Stimulated activated CD8-positive, alpha-beta memory T cell treated with anti-CD3 and anti-CD28 coated beads, Interleukin-7, amount 100 ng/mL, for 1 hour (primary cell): ENCODE data around the gene COL23A1.

Source experiments
- DNase-seq, 2 donors: peaks; one replicate each; pipeline ENCODE4 v3.0.0-alpha.2; 2020; ENCODE audit warnings: low read depth in 2 of 2

The COL23A1 gene

DNA sequence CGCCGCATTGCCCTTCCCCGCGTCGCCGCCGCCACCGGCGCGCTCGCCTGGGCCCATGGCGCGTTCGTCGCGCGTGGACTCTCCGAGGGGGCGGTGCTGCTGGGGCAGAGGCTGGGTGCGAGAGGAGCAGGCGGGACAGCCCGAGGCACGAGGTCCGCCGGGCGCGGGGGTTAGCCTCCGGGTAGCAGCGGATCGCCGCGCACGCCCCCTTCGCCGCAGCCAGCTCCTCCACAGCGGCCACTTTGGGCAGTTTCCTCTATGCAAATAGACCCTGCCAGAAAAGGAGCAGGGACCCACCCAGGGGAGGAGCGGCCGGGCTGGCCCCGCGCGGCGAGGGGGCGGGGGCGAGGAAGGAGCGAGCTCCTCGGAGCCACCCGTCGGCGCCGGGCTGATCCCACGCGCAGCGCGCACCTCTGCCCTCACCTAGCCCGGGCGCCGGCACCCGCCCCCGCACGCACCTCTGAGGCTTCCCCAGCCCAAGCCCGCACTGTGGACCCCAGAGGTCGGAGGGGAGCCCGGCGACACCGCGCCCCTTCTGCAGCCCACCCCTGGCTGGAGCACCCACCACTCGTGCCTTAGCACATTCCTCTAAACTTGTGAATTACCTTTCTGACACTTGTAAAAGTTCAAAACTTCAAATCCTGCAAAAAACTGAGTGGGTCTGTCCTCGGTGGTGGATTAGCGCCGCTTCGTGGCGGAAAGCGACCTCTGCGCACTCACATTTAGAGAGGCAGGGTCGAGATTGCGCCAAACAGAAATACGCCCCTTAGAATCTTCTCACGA is at the start of gene COL23A1:
COL23A1 (minus strand) TSS at position 253 of the 783 bp plus-strand sequence.
- peak in 1 of 2 donors; percentile 5 for DNase-seq

DNA sequence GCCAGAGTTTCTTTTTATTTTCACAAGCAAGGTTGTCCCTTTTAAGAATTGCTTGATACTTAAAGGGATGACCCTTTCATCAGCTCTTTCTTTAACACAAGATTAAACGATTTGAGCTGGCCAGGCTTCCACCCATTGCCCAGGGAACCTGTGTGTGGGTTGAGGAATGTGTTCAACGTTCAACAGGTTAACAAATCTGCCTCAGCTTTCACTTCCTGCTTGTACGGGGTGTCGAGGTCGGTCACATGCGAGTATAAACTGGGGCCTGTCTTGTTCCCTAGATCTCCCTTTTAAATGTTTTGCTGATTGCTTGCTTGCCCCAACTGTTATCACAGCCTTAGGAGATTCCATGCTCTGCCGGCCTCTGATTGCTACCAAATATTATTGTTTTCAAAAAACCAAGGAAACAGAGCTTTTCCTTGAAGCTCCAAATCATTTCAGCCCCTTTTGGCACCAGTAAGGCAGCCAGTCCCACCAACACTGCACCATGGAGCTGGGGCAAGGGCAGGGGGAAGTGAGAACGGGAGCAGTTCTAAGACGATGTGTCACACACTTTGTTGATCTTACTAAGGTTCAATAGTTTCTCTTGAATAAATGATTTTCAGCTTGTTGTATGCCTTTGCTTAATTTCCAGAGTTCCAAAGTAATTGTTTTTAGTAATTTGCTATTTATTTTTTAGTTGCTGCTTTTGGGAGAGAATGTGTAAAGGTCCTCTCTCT is 47.3 kb upstream of the COL23A1 start:
- no peak for DNase-seq

DNA sequence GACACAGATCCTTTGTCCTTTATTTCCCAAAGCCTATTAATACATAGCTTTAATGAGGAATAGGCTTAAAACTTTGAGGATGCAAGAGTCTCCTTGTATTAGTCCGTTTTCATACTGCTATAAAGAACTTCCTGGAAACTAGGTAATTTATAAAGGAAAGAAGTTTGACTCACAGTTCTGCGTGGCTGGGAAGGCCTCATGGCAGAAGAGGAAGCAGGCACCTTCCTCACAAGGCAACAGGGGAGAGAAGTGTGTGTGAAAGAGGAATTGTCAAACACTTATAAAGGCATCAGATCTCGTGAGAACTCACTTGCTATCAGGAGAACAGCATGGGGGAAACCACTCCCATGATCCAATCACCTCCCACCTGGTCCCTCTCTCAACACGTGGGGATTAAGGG is 42.1 kb upstream of the COL23A1 start:
- DNase-seq, result no peak

DNA sequence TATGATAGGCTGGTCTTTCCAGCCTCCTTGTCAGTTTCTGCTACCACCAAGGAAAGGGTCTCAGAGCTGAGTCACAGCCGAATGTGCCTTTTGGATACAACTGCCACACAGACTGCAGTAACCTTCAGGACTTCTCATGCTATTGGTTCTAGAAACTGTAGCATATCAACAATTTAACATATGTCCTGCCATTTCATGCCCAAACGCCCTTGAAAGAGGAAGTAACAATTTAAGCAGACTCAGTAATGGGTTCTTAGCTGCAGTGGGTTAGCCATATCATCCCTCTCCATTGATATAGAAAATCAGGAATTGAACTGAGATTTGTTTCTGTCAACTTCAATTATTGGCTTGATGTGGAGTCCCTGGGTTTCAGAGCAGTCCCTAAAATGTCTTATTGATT is 40.8 kb upstream of the COL23A1 start:
- DNase-seq, result no peak

DNA sequence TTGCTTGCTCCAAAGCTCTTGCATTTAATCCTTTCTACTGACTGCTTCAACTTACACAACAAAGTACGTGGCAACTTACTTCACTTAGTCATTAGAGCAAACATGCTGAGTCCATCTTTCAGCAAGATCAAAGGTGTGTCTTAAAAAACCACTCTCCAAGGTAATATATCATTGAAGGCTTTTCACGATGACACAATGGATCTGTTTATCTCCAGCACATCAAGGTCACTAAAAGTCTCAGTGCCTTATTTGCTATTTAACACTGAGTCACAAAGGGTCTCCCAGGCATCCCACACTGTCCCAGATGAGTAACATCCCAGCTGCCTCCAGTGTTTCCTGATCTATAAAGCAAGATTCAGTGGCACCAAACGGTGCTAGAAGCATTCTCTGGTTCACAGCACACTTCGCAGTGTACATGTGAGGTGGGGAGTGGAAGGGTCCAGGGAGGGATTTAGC is 40.3 kb upstream of the COL23A1 start:
- DNase-seq, result no peak

DNA sequence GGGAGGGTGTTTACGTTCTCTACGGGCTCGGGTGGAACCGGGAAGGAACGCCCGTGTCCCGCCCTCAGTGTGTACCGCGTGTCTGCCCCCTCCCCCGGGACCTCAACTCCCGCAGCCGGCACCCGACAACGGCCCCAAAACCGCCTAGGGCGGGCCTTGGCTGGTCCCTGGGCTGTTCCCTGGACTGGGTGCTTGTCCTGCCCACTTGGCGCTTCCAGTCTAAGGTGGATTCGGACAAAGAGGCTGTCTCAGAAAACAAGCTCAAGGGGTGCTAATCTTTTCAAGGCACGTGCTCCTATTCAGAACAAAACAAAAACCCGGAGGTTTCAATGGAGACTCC is 37.0 kb upstream of the COL23A1 start:
- no peak for DNase-seq

DNA sequence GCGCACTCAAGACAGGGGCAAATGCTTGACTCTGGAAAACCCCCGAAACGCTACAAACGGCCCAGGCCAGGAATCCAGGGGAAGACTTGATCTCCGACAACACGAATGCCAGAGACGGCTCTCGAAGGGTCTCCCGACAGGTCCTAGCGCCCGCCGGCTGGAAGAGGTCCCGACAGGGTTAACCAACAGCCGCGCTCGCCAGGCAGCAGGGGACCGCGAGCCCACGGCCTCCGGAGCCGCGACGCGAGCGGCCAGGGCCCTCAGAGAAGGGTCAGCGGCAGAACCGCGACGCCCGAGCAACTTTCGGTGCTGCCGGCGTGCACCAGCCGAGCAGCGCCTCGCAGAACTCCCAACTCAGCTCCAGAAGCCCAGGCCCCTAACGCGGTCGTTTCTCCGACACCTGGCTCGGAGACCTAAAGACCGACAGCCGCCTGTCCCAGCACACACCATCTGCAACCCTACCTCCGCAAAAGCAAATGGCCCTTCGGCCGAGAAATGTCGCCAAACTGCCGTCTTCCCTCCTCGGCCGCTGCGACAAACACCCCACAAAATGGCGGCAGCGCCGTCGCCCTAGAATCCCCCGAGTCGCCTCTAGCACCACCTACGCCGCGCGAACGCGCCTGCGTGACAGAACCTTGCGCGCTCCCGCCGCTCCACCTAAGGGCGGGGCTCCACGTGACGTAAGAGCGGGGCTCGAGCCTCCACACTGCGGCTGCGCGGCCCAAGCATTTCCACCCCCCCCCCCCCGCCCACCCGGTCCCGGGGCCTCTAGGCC is 36.5 kb upstream of the COL23A1 start, which contains the start of gene CLK4:
CLK4 (minus strand) TSS at position 567 of the 775 bp plus-strand sequence. CDS start 3,634 bp downstream, outside the sequence.
- peak; percentile 94 for DNase-seq

DNA sequence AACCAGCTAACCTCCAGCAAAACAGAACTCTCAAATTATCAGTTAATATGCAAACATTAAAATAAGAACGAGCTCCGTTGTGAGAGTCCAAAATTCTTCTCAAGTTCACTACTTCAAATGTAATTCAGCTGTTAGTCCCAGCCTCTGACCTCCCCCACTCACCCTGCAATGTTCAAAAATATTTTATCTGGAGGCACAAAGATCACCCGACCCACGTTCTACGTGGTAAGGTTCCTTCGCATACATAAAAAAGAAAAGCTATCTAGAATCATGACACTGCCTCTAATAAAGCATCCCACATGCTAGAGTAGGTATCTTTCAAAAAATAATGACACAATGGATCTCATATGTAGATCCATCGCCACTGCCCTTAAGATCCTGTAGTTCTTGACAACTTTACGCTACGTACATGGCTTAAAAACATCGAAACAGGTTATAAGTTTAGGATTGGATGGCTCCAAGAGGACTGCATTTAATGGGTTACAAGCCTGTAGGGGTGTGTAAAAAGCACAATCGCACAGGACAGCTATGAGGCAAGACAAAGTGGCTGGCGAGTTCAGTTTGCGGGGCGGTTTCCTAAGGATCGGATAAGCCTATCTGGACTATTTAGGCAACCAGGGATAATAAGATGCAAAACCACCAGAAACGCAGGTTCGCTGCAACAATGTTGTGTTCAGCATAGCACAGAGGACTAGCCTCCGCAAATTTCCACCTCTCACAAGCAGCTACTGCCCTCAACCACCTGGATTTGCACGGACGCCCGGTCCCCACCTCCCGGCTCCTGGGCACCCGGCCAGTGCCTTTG is 35.7 kb upstream of the COL23A1 start:
- no peak for DNase-seq

- no peak for DNase-seq
These were observed 34.7 kb upstream of the COL23A1 start for GRCh38 chr5:178624631-178625546.

DNA sequence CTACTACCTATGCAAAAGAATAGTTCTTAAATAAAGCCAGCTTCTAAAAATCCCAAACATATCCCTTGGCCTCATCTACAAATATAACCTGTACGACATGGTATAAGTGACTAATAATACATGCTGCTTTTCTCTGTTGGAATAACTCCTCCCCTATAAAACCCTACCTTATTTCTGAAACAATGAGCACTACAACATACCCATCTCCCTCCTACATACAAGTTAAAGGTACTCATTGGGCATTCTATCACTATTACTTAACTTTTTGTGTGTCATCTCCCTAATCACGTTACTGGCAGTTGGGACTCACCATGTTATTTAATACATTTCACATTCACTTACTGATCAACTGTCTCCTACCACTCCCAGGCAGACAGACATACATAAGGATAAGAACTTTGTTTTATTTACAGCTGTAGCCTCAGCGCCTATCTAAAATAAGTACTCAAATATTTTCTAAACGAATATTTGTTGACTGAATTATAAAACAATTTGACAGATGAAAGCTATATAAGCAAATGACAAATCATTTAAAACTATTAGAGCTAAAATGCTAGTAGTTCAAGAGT is 32.6 kb upstream of the COL23A1 start:
- DNase-seq, result no peak

GRCh38 chr5:178619390-178619789 is 29.2 kb upstream of the COL23A1 start:
- DNase-seq, result no peak

- DNase-seq, result no peak
These were observed 22.1 kb upstream of the COL23A1 start for GRCh38 chr5:178612299-178612698.

DNA sequence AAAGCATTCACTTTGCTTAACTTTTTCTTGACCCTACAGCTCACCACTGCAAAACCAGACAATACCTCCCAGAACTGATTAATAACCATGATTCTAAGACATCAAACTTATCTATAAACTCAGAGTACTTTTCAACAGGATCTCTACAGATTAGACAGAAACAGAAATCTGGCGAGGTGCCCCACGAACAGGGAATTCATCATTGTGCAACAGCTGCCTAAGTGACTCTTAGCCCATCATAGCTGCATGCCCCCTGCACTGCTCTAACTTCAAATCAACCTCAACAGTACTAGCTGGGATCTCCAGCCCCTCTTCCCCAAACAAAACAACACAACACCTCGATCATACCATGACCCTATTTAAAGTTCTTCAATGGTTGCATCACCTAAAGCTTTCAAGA is 16.1 kb upstream of the COL23A1 start:
- DNase-seq, result no peak

DNA sequence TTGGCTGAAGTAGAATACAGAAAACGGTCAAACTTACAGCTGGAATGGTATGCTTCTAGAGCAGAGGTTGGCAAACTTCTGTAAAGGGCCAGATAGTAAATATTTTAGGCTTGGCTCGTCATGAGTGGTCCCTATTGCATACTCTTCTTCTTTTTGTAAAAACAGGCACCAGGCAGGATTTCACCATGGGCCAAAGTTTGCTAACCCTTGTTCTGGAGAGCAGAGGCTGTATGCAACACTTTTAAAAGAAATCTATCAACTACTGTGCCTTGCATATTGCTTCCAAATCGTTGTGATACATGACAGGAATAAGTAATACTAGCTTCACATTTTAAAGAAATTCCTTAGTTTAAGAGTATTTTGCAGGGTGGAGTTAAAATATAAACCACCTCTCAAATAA is 15.6 kb upstream of the COL23A1 start:
- DNase-seq, result no peak

- DNase-seq, result no peak
These were observed 12.6 kb upstream of the COL23A1 start for GRCh38 chr5:178602752-178603151.

GRCh38 chr5:178595750-178596149 is 5.6 kb upstream of the COL23A1 start:
- DNase-seq, result no peak

- no peak for DNase-seq
These were observed 5.0 kb upstream of the COL23A1 start for GRCh38 chr5:178595150-178595549.

- no peak for DNase-seq
These were observed 781 bp upstream of the COL23A1 start for GRCh38 chr5:178590924-178591423.

DNA sequence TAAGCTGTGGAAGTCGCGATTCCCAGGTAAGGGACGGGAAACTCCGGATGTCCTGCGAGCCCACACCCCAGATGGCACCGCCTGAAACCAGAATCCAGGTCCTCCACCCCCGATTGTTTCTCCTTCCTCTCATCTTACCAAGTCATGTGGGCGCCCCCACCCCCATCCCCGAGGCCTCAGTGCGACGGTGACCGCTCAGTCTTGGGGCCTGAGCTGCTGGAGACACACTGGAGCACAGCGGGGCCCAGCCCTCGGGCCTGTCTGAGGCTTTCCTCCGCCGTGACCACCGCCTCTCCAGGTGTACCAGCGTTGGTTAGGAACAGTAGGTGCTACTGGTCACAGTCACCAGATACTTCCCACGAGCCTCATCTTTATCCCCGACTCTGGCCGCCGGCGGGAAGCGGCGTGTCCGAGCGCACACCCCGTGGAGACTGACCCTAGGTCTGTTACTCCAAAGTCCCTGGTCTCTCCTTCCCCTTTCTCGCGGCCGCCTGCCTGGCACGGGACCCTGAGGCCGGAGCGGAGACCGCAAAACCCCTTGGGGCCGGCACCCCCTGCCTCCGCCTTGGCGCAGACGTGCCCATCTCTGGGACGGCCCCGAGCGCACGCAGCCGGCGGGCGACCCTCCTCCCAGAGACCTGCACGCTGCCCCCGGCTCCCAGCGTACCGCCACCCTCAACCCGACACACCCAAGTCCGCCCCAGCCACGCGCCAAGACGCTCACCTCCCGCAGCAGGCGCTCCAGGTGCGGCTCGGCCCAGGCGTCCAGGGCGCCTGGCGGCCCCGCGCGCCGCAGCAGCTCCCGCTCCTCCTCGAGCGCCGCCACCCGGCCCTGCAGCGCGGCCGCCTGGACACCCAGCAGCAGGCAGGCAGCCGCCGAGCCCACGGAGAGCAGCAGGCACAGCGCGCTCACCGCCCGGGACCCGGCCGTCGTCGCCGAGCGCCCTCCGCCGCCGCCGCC is 733 bp downstream of the COL23A1 start:
- DNase-seq, result no peak
